Epithelial cell of esophagus (primary cell): ENCODE measurements around the gene ARSH.

Source experiments
- DNase-seq: peaks from one replicate; pipeline ENCODE4 v3.0.0; 2010; ENCODE audit warnings: low read depth
- H3K4me3 ChIP-seq: 2 replicates; pipeline ENCODE4 v1.5.1; 2011; ENCODE audit warnings: mild to moderate bottlenecking, low read length, control low read depth
- TF ChIP-seq, protein P1 (sequence below): IDR thresholded peaks from 2 replicates; pipeline ENCODE4 v1.5.1; 2011; ENCODE audit warnings: low read depth, mild to moderate bottlenecking, low read length, control low read depth, inconsistent platforms; ENCODE audit not compliant: insufficient read depth; ENCODE audit errors: missing control alignments

The ARSH gene

DNA sequence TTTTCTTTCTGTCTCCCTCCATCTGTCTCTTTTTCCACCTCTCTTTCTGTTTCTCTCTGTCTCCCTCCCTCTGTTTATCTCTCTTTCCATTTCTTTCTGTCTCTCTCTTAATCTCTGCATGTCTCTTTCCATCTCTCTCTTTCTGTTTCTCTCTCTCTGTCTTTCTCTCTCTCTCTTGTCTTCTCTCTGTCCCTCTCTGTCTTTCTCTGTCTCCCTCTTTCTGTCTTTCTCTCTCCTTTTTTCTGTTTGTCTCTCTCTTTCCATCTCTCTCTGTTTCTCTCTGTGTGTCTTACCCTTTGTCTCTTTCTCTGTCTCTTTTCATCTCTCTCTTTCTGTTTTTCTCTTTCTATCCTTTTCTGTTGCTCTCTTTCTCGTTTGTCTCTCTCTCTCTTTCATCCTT lies 69.6 kb downstream of the ARSH start:
- DNase-seq, result no peak
- TF ChIP-seq, protein P1, sequence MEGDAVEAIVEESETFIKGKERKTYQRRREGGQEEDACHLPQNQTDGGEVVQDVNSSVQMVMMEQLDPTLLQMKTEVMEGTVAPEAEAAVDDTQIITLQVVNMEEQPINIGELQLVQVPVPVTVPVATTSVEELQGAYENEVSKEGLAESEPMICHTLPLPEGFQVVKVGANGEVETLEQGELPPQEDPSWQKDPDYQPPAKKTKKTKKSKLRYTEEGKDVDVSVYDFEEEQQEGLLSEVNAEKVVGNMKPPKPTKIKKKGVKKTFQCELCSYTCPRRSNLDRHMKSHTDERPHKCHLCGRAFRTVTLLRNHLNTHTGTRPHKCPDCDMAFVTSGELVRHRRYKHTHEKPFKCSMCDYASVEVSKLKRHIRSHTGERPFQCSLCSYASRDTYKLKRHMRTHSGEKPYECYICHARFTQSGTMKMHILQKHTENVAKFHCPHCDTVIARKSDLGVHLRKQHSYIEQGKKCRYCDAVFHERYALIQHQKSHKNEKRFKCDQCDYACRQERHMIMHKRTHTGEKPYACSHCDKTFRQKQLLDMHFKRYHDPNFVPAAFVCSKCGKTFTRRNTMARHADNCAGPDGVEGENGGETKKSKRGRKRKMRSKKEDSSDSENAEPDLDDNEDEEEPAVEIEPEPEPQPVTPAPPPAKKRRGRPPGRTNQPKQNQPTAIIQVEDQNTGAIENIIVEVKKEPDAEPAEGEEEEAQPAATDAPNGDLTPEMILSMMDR, result no peak
- H3K4me3 ChIP-seq, result no peak overlapping the region

- DNase-seq, result no peak
- TF ChIP-seq, protein P1, result no peak
- no peak overlapping the region for H3K4me3 ChIP-seq
Measured at GRCh38 chrX:3076416-3076991, 70.2 kb downstream of the ARSH start.
